IPS DF 4.7 (cell line): ENCODE measurements around the gene HMGB4.

ENCODE experiments used
- DNase-seq: peaks from one replicate; pipeline ENCODE4 v3.0.0-alpha.2; 2013; ENCODE audit warnings: low spot score; ENCODE audit errors: extremely low read depth

Gene HMGB4

DNA sequence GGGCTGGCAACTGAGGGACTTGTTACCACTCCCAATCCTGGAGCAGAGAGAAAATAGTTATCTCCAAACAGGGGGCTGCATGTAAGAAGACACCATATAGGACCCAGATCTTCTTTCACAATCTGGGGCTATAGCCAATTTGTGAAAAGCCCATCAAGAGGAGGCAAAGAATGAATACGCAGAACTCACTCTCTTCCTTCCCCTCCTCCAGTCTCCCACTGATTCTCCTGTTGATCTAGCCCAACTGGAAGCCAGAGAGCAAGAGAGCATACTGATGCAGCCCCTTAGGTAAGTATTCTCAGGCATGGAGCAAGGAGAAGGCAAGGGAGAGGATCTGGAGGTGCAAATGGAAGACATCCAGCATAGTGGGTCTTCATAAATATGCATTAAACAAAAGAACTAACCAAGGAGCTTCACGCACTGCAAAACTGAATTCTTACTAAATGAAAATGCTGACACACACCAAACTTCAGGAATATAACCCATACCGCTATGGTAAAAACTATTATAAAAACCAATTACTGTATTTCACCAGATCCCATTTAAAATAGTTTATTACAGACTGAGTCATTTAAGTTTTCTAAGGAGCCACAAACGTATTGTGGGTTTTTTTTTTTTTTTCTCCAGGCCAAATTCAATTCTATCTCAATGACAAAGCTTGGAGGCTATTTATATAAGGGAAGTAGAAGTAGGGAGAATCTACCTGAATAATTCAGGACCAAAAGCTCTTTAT, 15.5 kb upstream of the HMGB4 start:
- DNase-seq, result no peak

DNA sequence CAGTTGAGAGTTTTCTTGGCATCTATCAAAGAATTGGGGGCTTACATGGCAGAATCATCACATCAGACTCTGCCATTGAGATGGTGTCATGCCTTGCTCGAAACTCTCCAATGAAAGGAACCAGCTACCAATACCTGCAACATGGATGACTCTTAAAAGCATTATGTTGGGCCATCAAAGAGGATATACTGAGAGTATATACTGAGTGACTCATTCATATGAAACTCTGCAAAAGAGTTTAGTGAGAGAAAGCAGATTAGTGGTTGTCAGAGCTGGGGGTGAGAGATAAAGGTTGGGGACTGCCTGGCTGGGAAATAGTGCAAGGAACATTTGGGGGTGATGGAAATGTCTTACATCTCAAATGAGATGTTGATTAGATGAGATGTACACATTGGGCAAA, 14.7 kb upstream of the HMGB4 start:
- no peak for DNase-seq

DNA sequence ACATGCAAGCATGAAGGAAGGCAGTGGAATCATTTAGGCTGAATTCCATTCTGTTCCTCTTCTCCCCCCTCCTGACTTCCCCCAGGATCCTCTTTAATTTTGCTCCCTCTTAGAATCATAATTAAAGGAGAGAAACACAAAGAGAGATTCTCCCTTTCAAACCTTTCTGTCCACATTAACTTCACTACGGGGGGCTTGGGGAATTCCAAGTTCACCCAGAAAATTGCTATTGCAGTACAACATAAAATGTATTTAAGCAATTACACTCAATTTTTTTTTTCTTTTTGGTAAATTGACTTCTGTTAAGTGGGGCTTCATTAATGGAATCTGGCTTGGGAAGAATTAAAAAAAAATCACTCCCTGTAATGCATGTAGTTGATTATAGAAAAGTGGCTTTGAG, 13.4 kb upstream of the HMGB4 start:
- no peak for DNase-seq

DNA sequence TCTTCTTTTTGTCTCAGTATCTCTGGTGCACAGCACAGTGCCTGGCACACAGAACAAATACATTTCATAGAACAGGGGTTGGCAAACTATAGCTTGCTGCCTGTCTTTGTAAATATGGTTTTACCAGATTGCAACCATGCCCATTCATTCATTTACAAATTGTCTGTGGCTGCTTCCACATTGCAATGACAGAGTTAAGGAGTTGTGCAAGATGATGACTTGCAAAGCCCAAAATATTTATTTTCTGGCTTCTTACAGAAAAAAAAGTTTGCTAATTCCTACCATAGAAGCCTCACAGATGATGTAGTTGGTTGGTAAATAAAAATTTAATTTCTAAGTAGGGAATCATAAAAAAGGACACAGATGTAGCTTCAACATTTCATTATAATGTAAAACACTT, 11.2 kb upstream of the HMGB4 start:
- no peak for DNase-seq

DNA sequence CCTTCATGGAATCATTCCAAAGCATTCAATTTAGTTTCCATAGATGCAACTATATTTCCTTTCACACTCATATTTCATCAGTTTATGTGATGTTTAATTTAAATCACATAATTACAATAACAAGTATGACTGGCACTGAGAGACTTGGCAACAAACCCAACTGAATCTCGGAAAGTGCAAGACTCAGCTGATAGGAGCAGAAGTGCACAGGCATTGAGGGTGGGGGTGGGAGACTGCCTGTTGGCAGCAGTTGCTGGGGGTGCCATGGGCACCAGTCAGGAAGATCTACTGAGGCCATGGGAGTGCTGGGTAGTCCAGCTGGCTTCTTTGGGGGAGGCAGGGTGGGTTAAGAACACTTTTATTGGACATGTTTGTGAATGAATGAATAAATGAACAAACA, 10.4 kb upstream of the HMGB4 start:
- no peak for DNase-seq

DNA sequence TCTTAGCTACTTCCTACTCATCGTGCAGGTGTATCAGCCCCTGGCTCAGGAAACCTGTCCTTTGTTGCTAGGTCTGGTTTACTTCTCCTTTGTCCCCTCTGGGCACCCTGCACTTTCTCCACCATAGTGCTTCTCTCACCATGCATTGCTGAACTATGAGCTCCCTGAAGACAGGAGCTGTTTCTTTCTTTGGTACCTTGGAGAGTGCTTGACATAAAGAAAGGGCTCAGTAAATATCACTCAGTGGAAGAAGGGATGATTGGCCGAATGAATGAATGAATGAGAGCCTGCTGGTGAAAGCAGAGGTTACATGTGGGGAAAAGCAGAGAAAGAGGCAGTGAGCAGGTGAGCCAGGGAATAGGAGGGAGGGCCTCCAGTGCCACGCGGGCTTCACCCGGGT, 9.8 kb upstream of the HMGB4 start:
- no peak for DNase-seq

DNA sequence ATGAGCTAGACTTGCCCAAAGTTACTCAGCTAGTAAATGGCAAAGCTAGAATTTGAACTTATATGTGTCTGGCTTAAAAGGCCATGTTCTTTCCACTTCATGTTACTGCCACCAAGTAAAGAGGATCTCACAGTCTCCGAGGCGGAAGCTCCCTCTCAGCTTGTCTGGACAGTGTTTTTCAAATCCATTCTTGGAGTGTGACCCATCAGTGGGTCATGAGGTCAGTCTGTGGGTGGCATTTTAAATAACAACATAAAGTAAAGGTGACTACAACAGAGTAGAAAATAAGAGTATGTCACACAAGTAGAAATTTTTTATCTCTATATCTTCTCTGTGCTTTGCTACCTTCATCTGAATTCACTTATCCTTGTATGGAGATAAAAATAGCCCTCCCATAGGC, 3.2 kb upstream of the HMGB4 start:
- DNase-seq, result no peak

DNA sequence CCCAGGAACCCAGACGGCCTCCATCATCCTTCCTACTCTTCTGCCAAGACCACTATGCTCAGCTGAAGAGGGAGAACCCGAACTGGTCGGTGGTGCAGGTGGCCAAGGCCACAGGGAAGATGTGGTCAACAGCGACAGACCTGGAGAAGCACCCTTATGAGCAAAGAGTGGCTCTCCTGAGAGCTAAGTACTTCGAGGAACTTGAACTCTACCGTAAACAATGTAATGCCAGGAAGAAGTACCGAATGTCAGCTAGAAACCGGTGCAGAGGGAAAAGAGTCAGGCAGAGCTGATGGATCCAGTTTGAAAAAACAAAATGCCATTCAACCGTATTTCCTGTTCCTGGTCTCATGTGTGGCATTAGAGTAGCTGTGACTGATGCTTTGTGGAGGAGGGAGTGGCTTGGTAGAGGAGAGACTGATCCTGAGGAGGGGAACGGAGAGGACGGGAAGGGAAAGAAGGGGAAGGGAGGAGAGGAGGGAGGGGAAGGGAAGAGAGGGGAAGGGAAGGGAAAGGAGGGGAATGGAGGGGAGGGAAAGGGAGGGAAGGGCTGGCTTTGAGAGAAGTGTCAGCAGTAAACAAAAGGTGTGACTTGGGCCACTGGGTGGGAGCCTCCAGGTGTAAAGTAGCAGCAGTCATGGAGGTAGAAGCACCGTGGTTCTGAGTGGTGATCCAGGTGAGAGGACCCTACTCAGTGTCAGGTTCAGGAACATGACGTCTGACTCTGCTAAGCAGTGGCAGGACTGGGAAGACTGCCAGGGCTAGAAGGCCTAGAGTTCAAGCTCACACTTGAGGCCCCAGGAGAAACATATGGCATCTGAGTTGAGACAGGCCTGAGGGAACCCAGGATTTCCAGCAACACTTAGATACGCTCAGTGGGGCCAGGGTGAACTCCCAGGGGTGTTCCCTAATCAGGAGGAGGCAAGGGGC, 846 bp downstream of the HMGB4 start:
- no peak for DNase-seq

DNA sequence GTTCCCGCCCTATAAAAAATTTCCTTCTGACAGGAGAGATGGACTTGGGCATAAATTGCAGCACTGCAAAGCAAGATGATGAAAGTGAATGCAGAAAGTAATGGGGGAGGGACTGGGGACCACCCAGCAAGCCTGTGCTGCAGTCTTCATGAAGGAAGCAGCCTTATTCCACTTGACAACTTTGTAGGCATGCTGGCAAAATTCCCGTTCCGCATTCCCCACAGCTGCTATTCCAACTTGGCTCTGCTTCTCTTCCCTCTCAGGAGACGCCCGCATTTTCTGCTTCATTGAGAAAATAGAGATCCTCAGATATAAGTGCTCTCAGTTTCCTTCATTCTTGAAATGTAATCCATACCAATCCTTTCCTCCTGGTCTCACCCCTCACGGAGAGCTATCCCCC, 2.4 kb downstream of the HMGB4 start:
- DNase-seq, result no peak

DNA sequence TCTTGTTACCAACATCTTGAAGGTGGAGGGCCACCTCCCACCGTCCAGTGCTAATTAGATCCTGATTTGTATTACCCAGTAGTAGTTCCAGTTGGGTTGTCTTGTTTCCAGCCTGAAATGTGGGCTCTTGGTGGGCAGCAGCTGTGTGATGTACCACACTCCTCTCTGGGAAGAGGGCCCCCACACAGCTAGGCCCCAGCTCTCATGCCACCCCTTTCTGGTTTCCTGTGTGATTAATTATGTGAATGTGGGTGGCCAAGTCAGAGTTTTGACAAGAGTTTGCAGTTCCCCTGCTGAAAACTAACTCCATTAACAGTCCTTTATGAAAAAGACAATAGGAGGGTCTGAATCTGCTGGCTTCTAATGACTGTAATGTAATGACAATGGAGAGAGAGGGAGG, 3.8 kb downstream of the HMGB4 start:
- no peak for DNase-seq

DNA sequence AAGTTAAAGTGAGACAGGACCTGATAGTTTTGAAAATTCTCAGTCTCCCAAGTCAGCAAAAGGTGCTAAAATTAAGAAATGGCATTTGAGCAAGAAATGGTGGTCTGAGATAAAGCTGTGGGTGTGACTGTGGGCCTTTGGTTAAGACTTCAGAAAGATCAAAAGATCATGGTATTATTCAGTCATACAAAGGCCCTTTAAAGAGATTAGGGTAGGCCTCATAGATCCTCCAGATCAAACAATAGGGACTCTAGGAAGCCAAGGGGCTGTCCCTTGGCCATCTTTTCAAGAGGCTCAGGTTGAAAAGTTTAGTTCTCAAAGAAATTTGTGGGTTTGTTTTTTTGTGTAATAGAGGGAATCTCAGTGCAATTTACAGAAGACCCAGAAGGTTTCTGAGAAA, 8.4 kb downstream of the HMGB4 start:
- no peak for DNase-seq

DNA sequence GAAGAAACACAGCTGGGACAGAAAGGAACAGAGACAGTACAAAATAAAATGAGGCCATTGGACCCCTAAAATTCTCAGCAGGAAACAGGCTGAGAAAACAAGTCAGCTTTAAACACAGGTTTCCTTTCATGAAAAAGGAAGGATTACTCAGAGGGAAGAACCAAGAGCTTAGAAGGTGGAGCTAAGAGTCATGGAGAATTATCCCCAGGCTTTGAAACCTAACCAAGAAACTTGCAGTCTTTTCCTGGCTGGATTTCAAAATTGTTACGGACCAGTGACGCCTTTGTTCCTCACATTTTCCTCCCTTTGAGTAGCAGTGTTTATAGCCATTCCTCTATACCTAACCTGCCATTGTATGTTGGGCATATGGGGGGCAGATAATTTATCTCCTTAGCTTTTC, 8.8 kb downstream of the HMGB4 start:
- DNase-seq, result no peak

DNA sequence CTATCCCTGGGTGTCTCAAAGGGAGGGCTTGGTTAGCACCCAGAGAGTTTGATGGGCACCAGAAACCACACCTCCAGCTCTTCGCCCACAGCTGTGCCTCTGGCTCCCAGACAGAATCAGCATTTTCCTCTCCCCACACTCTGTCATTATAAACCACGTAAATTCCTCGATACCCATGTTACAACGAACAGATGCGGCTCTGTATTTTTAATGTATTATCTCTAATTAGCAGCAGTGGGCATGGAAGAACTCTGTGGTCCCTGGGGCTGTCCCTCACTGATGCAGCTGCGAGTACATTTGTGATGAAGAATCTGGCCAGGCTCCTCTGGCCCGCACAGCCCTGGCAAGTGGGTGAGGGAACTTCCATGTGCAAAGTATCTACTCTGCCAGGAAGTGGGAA, 10.8 kb downstream of the HMGB4 start:
- DNase-seq, result no peak

DNA sequence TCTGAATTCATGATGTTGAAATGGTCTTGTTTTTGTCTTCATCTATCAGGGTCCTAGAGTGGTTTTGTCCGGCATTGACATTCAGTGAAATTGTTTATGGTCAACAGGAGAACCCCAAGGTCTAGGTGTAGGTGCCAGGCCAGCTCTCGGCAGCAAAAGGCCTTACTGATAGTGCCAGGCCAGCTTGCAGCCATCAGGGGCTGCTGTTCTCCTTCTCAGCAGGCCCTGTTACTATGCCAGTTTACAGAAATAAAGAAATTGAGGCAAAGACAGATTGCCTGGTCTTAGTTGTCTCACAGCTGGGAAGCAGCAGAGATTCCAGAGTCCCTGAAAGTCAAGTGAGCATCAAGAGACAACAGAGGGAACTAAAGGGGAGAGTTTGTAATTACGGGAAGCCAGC, 12.0 kb downstream of the HMGB4 start:
- no peak for DNase-seq

DNA sequence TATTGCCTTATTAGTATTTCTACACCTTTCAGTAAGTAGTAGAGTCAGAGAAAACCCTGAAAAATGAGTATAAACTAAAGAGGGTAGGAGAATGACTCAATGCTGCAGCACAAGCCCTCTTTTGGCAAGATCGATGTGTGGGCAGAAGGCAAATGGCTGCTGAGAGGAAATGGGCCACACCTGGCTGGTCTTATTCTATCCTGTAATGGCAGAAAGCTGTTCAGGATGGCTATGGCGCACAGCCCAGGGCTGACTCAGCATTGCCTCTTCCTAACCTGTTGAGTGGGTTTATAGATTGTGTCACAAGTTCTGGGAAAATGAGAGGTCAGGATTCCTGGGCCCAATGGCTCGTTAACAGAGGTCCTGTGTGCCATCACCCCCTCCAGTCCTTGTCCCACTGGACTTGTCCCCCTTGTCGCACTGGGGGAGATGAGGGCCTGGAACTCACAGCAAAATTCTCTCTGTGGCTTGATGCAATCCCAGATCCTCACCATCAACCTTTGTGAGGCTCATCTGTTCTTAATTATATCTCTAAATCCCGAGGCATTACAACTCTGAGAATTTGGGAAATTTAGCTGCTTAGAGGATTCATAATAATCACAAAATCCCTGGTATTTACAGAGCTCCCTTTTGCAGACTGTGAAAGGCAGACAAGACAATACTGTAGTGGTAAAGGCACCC, 13.2 kb downstream of the HMGB4 start:
- no peak for DNase-seq

DNA sequence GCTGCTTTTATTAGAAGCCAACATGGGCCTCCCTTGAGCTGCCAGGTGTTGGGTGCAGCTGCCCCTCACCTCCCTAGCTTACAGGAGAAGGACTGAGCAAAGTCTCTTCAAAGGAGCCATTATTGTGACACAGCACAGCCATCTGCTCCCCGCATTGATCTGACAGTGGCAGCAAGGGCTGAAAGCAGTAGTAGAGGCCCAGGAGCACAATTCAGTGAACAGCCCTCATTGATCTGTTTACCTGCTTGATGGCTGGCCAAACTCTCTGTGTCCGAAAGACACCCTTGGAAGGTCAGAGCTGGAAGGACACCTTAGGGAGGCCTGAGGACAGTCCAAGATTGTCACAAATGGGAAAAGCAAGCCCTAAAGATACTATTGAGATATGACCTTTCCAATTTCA, 14.5 kb downstream of the HMGB4 start:
- DNase-seq, result no peak

DNA sequence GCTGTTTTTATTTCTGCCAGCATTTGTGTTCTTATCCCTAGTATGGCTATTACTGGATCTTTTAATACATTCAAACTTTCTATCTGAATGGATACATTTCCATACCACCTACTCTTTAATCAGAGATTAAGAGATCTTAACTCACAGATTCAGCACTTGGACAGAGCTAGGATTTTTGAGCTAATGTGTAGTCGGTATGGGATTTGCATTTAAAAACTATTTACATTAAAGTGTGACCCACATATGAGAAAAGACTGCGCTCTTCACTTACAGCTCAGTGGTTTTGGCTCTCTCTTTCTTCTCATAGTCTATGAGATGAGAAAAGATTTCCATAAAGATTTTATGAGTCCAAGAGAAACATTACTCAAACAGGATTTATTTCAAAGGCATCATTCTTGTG, 16.4 kb downstream of the HMGB4 start:
- DNase-seq, result no peak

DNA sequence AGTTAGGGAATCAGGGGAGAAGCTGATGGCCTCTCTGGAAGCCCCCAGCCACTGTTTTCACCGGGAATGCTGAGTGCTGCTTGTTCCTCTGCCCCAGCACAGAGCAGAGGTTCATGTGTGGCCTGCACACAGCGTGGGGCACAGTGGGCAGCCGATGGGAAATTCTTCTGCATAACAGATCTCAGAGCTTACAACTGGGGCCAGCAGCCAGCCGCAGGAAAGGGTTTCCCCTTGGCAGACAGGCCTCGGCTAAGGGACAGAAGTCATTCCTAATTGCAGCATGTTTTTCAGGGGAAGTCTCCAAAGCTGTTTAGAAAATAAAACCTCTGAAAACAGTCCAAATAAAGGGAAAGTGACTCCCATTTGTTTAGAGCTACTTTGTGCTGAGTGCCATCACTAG, 22.6 kb downstream of the HMGB4 start:
- no peak for DNase-seq

DNA sequence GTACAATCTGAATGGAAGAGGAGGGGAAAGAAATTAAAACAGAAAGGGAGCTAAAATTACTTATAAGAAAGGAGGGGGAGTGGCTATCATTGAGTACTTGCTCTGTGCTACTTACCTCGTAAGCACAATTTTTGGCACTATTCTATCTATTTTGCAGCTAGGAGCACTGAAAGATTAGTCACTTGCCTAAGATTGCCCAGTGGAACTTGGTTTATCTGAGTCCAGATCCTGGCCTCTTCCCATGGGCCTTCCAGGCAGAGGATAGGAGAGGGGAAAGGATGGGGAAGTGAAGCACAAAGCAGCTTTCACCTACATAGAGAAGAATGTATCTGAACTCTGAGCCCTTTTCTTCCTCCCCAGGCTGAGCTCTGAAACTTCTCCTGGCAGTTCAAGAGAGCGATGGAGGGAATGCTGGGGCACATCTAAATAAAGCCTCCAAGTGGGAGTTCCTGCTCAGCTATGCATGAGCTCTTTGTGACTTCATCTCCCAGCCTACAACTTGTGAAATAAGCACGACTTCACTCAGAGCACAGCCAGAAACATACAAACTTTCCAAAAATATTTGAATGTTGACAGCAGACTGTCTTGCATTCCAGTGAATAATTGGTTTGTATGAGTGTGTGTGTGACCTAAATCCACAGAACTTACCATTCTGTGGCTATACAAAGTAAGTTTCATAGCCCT, 29.4 kb downstream of the HMGB4 start:
- DNase-seq, result no peak

DNA sequence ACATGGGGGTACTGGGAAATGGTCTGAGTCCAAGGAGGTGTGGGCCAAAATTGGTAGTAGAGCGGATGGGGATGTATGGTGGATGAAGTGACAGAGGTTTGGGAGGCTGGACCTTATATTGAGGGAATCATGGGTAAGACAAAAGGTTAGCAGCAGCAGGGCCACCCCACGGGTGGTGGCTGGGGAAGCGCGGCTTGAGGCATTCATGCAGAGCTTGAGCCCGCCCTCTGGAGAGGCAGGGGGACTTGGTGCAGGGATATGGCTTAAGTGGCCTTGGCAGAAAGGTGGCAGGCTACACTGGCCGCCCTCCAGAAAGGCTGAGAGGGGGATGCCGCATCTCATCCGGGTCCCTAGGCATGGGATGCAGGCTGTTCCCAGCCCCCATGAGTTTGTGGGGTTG, 31.5 kb downstream of the HMGB4 start:
- no peak for DNase-seq

DNA sequence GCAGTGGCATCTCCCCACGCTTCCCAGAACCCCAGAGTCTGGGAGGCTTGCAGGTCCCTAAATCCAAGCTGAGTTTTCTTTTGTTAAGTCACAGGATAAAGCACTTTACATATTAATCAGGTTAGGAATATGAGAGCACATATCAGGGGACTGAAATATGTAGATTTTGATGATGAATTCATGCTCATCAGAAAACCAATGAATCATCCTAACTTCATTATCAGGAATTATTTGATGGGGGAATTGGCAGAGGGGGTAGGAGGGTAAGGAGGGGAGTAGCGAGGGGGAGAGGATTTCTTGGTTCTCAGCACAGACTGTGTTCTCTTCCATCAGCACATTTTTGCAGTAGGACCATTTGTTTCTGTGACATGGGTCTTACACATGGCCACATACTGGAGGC, 32.1 kb downstream of the HMGB4 start:
- DNase-seq, result no peak
